Hepatocyte (in vitro differentiated cells): ENCODE results near the gene IGDCC3.

Experiments used
- CTCF ChIP-seq: fragments of 200-600 bp; sonication (generic); IDR thresholded peaks from 2 replicates; pipeline ENCODE4 v1.5.1; 2016; ENCODE audit warnings: antibody characterized with exemption, mild to moderate bottlenecking; ENCODE audit not compliant: poor library complexity
- EZH2phosphoT487 ChIP-seq: fragments of 200-600 bp; sonication (generic); IDR thresholded peaks from one replicate; pipeline ENCODE4 v1.6.1; 2018; ENCODE audit warnings: antibody characterized with exemption, mild to moderate bottlenecking, low read depth, moderate library complexity; ENCODE audit not compliant: unreplicated experiment, severe bottlenecking

DNA sequence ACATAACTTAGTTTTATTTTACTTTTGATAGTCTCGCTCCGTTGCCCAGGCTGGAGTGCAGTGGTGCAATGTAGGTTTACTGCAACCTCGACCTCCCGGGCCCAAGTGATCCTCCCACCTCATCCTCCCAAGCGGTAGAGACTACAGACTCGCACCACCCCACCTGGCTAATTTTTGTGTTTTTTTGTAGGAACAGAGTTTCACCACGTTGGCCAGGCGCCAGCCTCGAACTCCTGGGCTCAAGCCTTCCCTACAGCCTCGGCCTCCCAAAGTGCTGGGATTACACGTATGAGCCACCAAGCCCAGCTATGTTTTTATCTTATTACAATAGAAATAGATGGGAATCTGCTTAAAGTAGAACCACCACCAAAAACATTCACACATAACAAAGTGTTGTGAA is 79.1 kb downstream of the IGDCC3 start:
- no peak for TF ChIP-seq EZH2phosphoT487
- no peak for TF ChIP-seq CTCF
